ENCODE data around the gene PCSK1.
"Not testable (repeated sequence)": the region's sequence is repeated elsewhere in the genome, so short reads cannot be mapped to it uniquely, and the experiment has no call there.

The PCSK1 gene

GRCh38 chr5:96372726-96373380, 60.2 kb downstream of the PCSK1 start:
- DNase-seq (ENCODE audit: low spot score) = no peak

GRCh38 chr5:96370976-96371375, 62.1 kb downstream of the PCSK1 start:
- DNase-seq (ENCODE audit: low spot score) = no peak

- DNase-seq (ENCODE audit: low spot score) = not testable (repeated sequence)
Observed at GRCh38 chr5:96367337-96367736, 65.7 kb downstream of the PCSK1 start.

- DNase-seq (ENCODE audit: low spot score) = no peak
Observed at GRCh38 chr5:96354237-96354636, 78.8 kb downstream of the PCSK1 start.

- DNase-seq (ENCODE audit: low spot score) = no peak
Observed at GRCh38 chr5:96353220-96353619, 79.8 kb downstream of the PCSK1 start.

- DNase-seq (ENCODE audit: low spot score) = no peak
Observed at GRCh38 chr5:96350678-96351077, 82.4 kb downstream of the PCSK1 start.

- DNase-seq (ENCODE audit: low spot score) = no peak
Observed at GRCh38 chr5:96348536-96348935, 84.5 kb downstream of the PCSK1 start.

- no peak for DNase-seq (ENCODE audit: low spot score)
Observed at GRCh38 chr5:96347502-96348292, 85.4 kb downstream of the PCSK1 start.

GRCh38 chr5:96344678-96345577, 88.1 kb downstream of the PCSK1 start:
- peak; percentile 60 for DNase-seq (ENCODE audit: low spot score)

- no peak for DNase-seq (ENCODE audit: low spot score)
Observed at GRCh38 chr5:96343094-96343493, 90.0 kb downstream of the PCSK1 start.

- no peak for DNase-seq (ENCODE audit: low spot score)
Observed at GRCh38 chr5:96342581-96342980, 90.5 kb downstream of the PCSK1 start.

All from COLO829 (cell line).